H9 (cell line): ENCODE results near the gene MACROD1. TPM values are rescaled to one million over a fixed set of nuclear protein-coding genes. Genes with fewer than 3 reads are reported as not detected.
A peak's percentile ranks its signal among the peaks of the same experiment; 100 is the strongest.

Experiments
- DNase-seq: peaks from one replicate; pipeline ENCODE4 v3.0.0-alpha.2; 2017
- H2AFZ ChIP-seq: one replicate; pipeline ENCODE4 v1.6.1; 2013; ENCODE audit warnings: mild to moderate bottlenecking, low read length, control low read depth, moderate library complexity
- H2AK5ac ChIP-seq: 2 replicates; pipeline ENCODE4 v1.6.1; 2013; ENCODE audit warnings: low read length, control low read depth, mixed read lengths; ENCODE audit not compliant: insufficient read length
- H2BK120ac ChIP-seq: one replicate; pipeline ENCODE4 v1.6.1; 2013; ENCODE audit warnings: low read depth, mild to moderate bottlenecking, low read length, control low read depth, inconsistent platforms; ENCODE audit not compliant: poor library complexity, severe bottlenecking
- H2BK12ac ChIP-seq: 2 replicates; pipeline ENCODE4 v1.6.1; 2013; ENCODE audit warnings: low read length, control low read depth, mixed read lengths, low read depth; ENCODE audit not compliant: insufficient read length
- H2BK15ac ChIP-seq: 2 replicates; pipeline ENCODE4 v1.6.1; 2013; ENCODE audit warnings: low read depth, low read length, control low read depth
- H2BK20ac ChIP-seq: one replicate; pipeline ENCODE4 v1.6.1; 2013; ENCODE audit warnings: low read depth, mild to moderate bottlenecking, low read length, control low read depth, inconsistent platforms; ENCODE audit not compliant: poor library complexity, severe bottlenecking
- H2BK5ac ChIP-seq: 2 replicates; pipeline ENCODE4 v1.6.1; 2013; ENCODE audit warnings: low read length, control low read depth, mixed read lengths; ENCODE audit not compliant: insufficient read length
- H3K14ac ChIP-seq: 2 replicates; pipeline ENCODE4 v1.6.1; 2013; ENCODE audit warnings: low read length, control low read depth; ENCODE audit not compliant: insufficient read depth
- H3K18ac ChIP-seq: 2 replicates; pipeline ENCODE4 v1.6.1; 2013; ENCODE audit warnings: low read depth, mild to moderate bottlenecking, mixed read lengths, low read length, control low read depth; ENCODE audit not compliant: insufficient read length
- H3K23ac ChIP-seq: 2 replicates; pipeline ENCODE4 v1.6.1; 2013; ENCODE audit warnings: low read length, control low read depth, mixed read lengths, low read depth; ENCODE audit not compliant: insufficient read length
- H3K23me2 ChIP-seq: 2 replicates; pipeline ENCODE4 v1.6.1; 2013; ENCODE audit warnings: low read depth, mild to moderate bottlenecking, mixed read lengths, low read length, control low read depth; ENCODE audit not compliant: insufficient read length, poor library complexity, severe bottlenecking
- H3K27ac ChIP-seq: 2 replicates; pipeline ENCODE4 v1.5.1; 2013; ENCODE audit warnings: low read length, control low read depth, mixed read lengths, low read depth; ENCODE audit not compliant: insufficient read length
- H3K27me3 ChIP-seq: 2 replicates; pipeline ENCODE4 v1.6.1; 2013; ENCODE audit warnings: low read length, control low read depth, inconsistent platforms; ENCODE audit not compliant: insufficient read depth
- H3K4ac ChIP-seq: 2 replicates; pipeline ENCODE4 v1.6.1; 2013; ENCODE audit warnings: low read depth, mild to moderate bottlenecking, control low read depth, inconsistent platforms, low read length, moderate library complexity
- H3K4me1 ChIP-seq: 2 replicates; pipeline ENCODE4 v1.6.1; 2013; ENCODE audit warnings: low read length, control low read depth, inconsistent platforms; ENCODE audit not compliant: insufficient read depth
- H3K4me2 ChIP-seq: 2 replicates; pipeline ENCODE4 v1.6.1; 2013; ENCODE audit warnings: low read length, control low read depth, mixed read lengths; ENCODE audit not compliant: insufficient read length, insufficient read depth
- H3K56ac ChIP-seq: 2 replicates; pipeline ENCODE4 v1.6.1; 2013; ENCODE audit warnings: low read depth, mild to moderate bottlenecking, mixed read lengths, low read length, control low read depth; ENCODE audit not compliant: insufficient read length
- H3K79me1 ChIP-seq: 2 replicates; pipeline ENCODE4 v1.6.1; 2013; ENCODE audit warnings: low read depth, mild to moderate bottlenecking, moderate library complexity, low read length, control low read depth, inconsistent platforms; ENCODE audit not compliant: insufficient read depth, poor library complexity, severe bottlenecking
- H3K79me2 ChIP-seq: 2 replicates; pipeline ENCODE4 v1.6.1; 2013; ENCODE audit warnings: low read length, control low read depth, inconsistent platforms; ENCODE audit not compliant: insufficient read depth
- H3K9ac ChIP-seq: 2 replicates; pipeline ENCODE4 v1.6.1; 2013; ENCODE audit warnings: low read length, control low read depth, mixed read lengths; ENCODE audit not compliant: insufficient read length; ENCODE audit errors: extremely low read depth
- H3K9me3 ChIP-seq: one replicate; pipeline ENCODE4 v1.6.1; 2013; ENCODE audit warnings: low read depth, low read length, inconsistent platforms; ENCODE audit not compliant: control insufficient read depth
- H3T11ph ChIP-seq: one replicate; pipeline ENCODE4 v1.6.1; 2013; ENCODE audit warnings: mild to moderate bottlenecking, low read length, control low read depth, inconsistent platforms
- H4K20me1 ChIP-seq: one replicate; pipeline ENCODE4 v1.6.1; 2013; ENCODE audit not compliant: control insufficient read depth, insufficient read length, insufficient read depth
- H4K5ac ChIP-seq: 2 replicates; pipeline ENCODE4 v1.6.1; 2013; ENCODE audit warnings: low read depth, mild to moderate bottlenecking, mixed read lengths, low read length, control low read depth; ENCODE audit not compliant: insufficient read length
- H4K8ac ChIP-seq: replicated peaks from 2 replicates; pipeline ENCODE4 v1.6.1; 2013; ENCODE audit warnings: low read length, control low read depth, mixed read lengths, low read depth; ENCODE audit not compliant: insufficient read length
- H4K91ac ChIP-seq: 2 replicates; pipeline ENCODE4 v1.6.1; 2013; ENCODE audit warnings: low read depth, mild to moderate bottlenecking, moderate library complexity, mixed read lengths, low read length, control low read depth; ENCODE audit not compliant: insufficient read length
- H3K27ac Mint-ChIP-seq, 3 experiments: 2 replicates in 2 of 3; 3 replicates in 1 of 3; pipeline ENCODE4 v1.8.0; 2020 to 2021; ENCODE audit warnings: mixed read lengths in 3 of 3, mild to moderate bottlenecking in 1 of 3, moderate library complexity in 1 of 3
- H3K27me3 Mint-ChIP-seq: 2 replicates; pipeline ENCODE4 v1.8.0; 2021; ENCODE audit warnings: low read depth, mild to moderate bottlenecking, moderate library complexity, mixed read lengths
- H3K36me3 Mint-ChIP-seq, 3 experiments: 2 replicates in 2 of 3; 3 replicates in 1 of 3; pipeline ENCODE4 v1.8.0; 2020 to 2021; ENCODE audit warnings: low read depth in 3 of 3, mixed read lengths in 3 of 3; ENCODE audit not compliant: insufficient read depth in 1 of 3
- H3K4me1 Mint-ChIP-seq, 2 experiments: 2 replicates each; pipeline ENCODE4 v1.8.0; 2020; ENCODE audit warnings: mixed read lengths in 2 of 2
- H3K4me3 Mint-ChIP-seq, 2 experiments: 2 replicates in 1 of 2; 3 replicates in 1 of 2; pipeline ENCODE4 v1.8.0; 2020 to 2021; ENCODE audit warnings: mild to moderate bottlenecking in 2 of 2, mixed read lengths in 2 of 2, moderate library complexity in 1 of 2
- H3K9me3 Mint-ChIP-seq, 2 experiments: 2 replicates in 1 of 2; 3 replicates in 1 of 2; pipeline ENCODE4 v1.8.0; 2020; ENCODE audit warnings: mild to moderate bottlenecking in 2 of 2, mixed read lengths in 2 of 2, moderate library complexity in 1 of 2
- CTCF ChIP-seq: fragments of 200-600 bp; sonication (generic); conservative IDR thresholded peaks from 3 replicates; pipeline ENCODE4 v1.8.0; 2021; ENCODE audit warnings: antibody characterized with exemption, mild to moderate bottlenecking
- WGBS: extraction: QIAGEN DNeasy Blood & Tissue Kit; methylation state at CpG from one replicate; pipeline ENCODE4 v1.1.7; 2013; ENCODE audit warnings: missing lambda C conversion rate, low lambda C conversion rate, mixed read lengths; ENCODE audit not compliant: insufficient read length; ENCODE audit errors: extremely low coverage; 5-methylcytosine and 5-hydroxymethylcytosine counted together
- total RNA-seq: library from RNA; stranded (reverse); gene quantifications from 2 replicates; pipeline ENCODE4 v1.2.1, GENCODE V29; 2021

MACROD1 gene
- total RNA-seq, 1 experiment from 2014 or later: 21.2 TPM

DNA sequence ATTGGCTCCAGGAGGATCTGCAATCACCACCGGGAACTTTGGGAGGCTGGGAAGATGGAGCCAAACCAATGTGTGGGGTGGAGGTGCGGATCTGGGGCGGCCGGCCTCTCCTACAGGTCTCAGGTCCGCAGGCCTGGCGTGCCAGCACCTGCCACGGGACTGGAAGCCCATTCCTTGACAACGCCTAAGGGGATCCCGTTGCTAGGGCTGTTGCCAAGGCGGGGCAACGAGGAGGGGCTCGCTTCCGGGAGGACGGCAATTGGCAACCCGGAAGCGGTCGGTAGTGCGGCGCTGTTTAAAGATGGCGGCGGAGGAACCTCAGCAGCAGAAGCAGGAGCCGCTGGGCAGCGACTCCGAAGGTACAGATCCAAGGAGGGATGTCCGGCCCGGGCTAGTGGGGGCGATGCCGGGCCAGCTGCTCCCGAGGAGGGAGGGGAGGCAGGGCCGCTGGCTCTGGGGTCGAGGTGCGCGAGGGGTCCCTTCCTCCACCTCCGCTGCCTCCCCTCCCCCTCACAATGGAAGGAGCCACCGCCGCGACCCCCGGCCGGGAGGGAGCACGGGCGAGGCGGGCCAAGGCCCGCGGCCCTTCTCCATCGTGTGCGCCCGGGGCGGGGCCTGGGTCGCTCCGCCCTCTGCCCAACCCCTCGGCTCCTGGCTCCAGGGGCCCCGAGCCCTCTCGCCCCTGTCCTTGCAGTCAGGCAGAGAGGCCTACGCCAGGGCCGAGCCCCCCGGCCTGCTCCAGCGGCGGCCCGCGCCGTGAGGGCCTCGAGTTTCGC is 179.6 kb downstream of the MACROD1 start, which contains the start of gene OTUB1:
OTUB1 (plus strand) TSS at position 283 of the 776 bp plus-strand sequence; CDS start at position 302, 19 bp downstream.
- peaks cover 7% of the 10 kb centered on the region; the same call in 1 of the 2 replicates for H3K4me1 ChIP-seq
- H2BK20ac ChIP-seq: no peak within 1 kb of the TSS
- peak; percentile 99 for DNase-seq
- Mint-ChIP-seq H3K27me3 (no peaks in the 10 kb centered on the region; the same call in 1 of the 2 replicates), H3K27ac (peak within 1 kb of the TSS; percentile 97 to 99 (median 99)), H3K36me3 (peaks cover 30 to 42% (median 33%) of the 10 kb centered on the region in 3 experiments; a peak in 6 of 7 replicates), H3K9me3 (no peaks in the 10 kb centered on the region; a peak in 2 of 5 replicates), H3K4me1 (peaks cover 15 to 17% of the 10 kb centered on the region in 2 experiments), H3K4me3 (peak within 1 kb of the TSS; percentile 93 to 98)
- H4K20me1 ChIP-seq: no peaks in the 10 kb centered on the region
- H3K79me1 ChIP-seq: peaks cover 24% of the 10 kb centered on the region
- no peak within 1 kb of the TSS for H2BK120ac ChIP-seq
- H3K9me3 ChIP-seq: no peaks in the 10 kb centered on the region
- H3K23ac ChIP-seq: no peak within 1 kb of the TSS
- TF ChIP-seq CTCF: no peak
- no peak within 1 kb of the TSS for H2AFZ ChIP-seq
- H2AK5ac ChIP-seq: no peak within 1 kb of the TSS
- no peak within 1 kb of the TSS for H3T11ph ChIP-seq
- peaks cover 17% of the 10 kb centered on the region for H3K23me2 ChIP-seq
- WGBS: no CpG with 5 or more reads among the region's 63 CpGs
- H3K9ac ChIP-seq: peak within 1 kb of the TSS; percentile 92
- H3K4ac ChIP-seq: no peak within 1 kb of the TSS
- no peak within 1 kb of the TSS for H3K56ac ChIP-seq
- no peak within 1 kb of the TSS for H4K5ac ChIP-seq
- peak within 1 kb of the TSS; percentile 99 for H3K18ac ChIP-seq
- peak within 1 kb of the TSS; percentile 8 for H3K27ac ChIP-seq
- peak within 1 kb of the TSS; percentile 62 for H3K4me2 ChIP-seq
- no peaks in the 10 kb centered on the region for H3K27me3 ChIP-seq
- H2BK5ac ChIP-seq: peak within 1 kb of the TSS; percentile 83
- no peak within 1 kb of the TSS for H4K8ac ChIP-seq
- no peak within 1 kb of the TSS for H2BK12ac ChIP-seq
- no peak within 1 kb of the TSS for H4K91ac ChIP-seq
- no peak within 1 kb of the TSS; the same call in 1 of the 2 replicates for H2BK15ac ChIP-seq
- peak within 1 kb of the TSS; percentile 99 for H3K14ac ChIP-seq
- peaks cover 9% of the 10 kb centered on the region; the same call in 1 of the 2 replicates for H3K79me2 ChIP-seq
